Central memory CD8-positive, alpha-beta T cell (primary cell): ENCODE measurements around the gene TDRD1.

ENCODE experiments used
- ATAC-seq: fragments of 150-1000 bp; cut with Tn5 transposase; replicated peaks from 2 replicates; pipeline ENCODE4 v1.10.0; 2022; ENCODE audit warnings: mild to moderate bottlenecking, moderate FRiP score, moderate number of reproducible peaks; ENCODE audit not compliant: poor library complexity, severe bottlenecking; ENCODE audit errors: extremely low read depth
- DNase-seq, 2 donors: peaks; one replicate each; pipeline ENCODE4 v3.0.0; 2021; ENCODE audit warnings: low spot score in 2 of 2
- H3K27ac Mint-ChIP-seq: one replicate; pipeline ENCODE4 v1.8.0; 2022; ENCODE audit warnings: low read depth, mild to moderate bottlenecking, moderate library complexity, mixed read lengths
- H3K27me3 Mint-ChIP-seq: one replicate; pipeline ENCODE4 v1.8.0; 2022; ENCODE audit warnings: mixed read lengths
- H3K36me3 Mint-ChIP-seq: one replicate; pipeline ENCODE4 v1.8.0; 2022; ENCODE audit warnings: mild to moderate bottlenecking, moderate library complexity, mixed read lengths; ENCODE audit not compliant: insufficient read depth
- H3K4me1 Mint-ChIP-seq: one replicate; pipeline ENCODE4 v1.8.0; 2022; ENCODE audit warnings: mixed read lengths
- H3K4me3 Mint-ChIP-seq: one replicate; pipeline ENCODE4 v1.8.0; 2022; ENCODE audit warnings: mild to moderate bottlenecking, moderate library complexity, mixed read lengths
- H3K9me3 Mint-ChIP-seq: one replicate; pipeline ENCODE4 v1.8.0; 2022; ENCODE audit warnings: mixed read lengths

Gene TDRD1

GRCh38 chr10:114278140-114278883 is 99.2 kb downstream of the TDRD1 start:
- Mint-ChIP-seq H3K27me3 (peaks cover 40% of the 10 kb centered on the region), H3K4me1 (no peaks in the 10 kb centered on the region), H3K36me3 (no peaks in the 10 kb centered on the region), H3K4me3 (no peak overlapping the region), H3K9me3 (no peaks in the 10 kb centered on the region), H3K27ac (no peak overlapping the region)
- no peak for ATAC-seq
- DNase-seq = no peak

GRCh38 chr10:114278884-114279191 is 99.7 kb downstream of the TDRD1 start:
- DNase-seq (no peak), ATAC-seq (no peak)
- H3K27ac Mint-ChIP-seq = no peak overlapping the region
- no peak overlapping the region for H3K4me3 Mint-ChIP-seq
- peaks cover 35% of the 10 kb centered on the region for H3K27me3 Mint-ChIP-seq
- no peaks in the 10 kb centered on the region for H3K9me3 Mint-ChIP-seq
- no peaks in the 10 kb centered on the region for H3K4me1 Mint-ChIP-seq
- H3K36me3 Mint-ChIP-seq = no peaks in the 10 kb centered on the region

GRCh38 chr10:114279289-114279688 is 100.1 kb downstream of the TDRD1 start:
- H3K27ac Mint-ChIP-seq = no peak overlapping the region
- H3K9me3 Mint-ChIP-seq = no peaks in the 10 kb centered on the region
- no peak for DNase-seq
- peaks cover 30% of the 10 kb centered on the region for H3K27me3 Mint-ChIP-seq
- no peaks in the 10 kb centered on the region for H3K4me1 Mint-ChIP-seq
- no peaks in the 10 kb centered on the region for H3K36me3 Mint-ChIP-seq
- no peak for ATAC-seq
- H3K4me3 Mint-ChIP-seq = no peak overlapping the region

DNA sequence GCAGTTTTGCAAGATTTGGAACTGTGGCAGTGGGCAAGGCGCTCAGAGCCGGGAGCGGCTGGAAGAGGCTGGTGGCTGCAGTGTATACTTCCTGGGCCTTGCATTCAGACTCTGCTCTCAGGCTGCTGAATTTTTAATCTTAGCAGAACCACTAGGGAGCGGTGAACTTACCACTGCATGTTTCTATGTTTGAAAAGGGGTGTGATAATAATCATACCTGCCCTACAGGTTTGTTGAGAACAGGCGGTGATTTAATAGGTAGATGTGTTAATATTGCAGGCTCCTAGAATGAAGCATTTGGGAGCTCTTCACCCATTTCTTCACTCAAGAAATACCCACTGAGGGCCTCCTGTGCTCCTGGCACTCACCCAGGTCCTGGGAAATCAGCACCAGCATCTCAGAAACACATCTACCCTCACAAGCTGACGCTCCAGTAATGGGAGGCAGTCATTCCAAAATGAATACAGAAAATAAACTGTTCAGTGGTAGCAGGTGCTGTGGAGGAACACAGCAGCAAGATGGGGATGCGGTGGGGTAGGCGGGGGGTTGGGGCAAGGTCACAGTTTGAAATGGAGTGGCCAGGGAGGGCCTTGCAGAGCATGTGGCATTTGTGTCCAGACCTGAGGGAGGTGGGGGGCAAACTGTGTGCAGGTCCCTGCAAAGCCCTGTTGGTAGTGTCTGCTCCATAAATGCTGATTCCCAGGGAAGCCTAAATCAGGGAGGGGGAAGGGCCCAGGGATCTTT is 100.9 kb downstream of the TDRD1 start:
- no peak for DNase-seq
- Mint-ChIP-seq H3K9me3 (no peaks in the 10 kb centered on the region), H3K4me3 (no peak overlapping the region)

GRCh38 chr10:114281006-114281405 is 101.9 kb downstream of the TDRD1 start:
- Mint-ChIP-seq H3K27ac (no peak overlapping the region), H3K36me3 (no peaks in the 10 kb centered on the region)
- no peak for DNase-seq

More for the DNA sequence above, 100.9 kb downstream of the TDRD1 start:
- Mint-ChIP-seq H3K27ac (no peak overlapping the region), H3K27me3 (peaks cover 22% of the 10 kb centered on the region), H3K4me1 (no peaks in the 10 kb centered on the region), H3K36me3 (no peaks in the 10 kb centered on the region)
- no peak for ATAC-seq

GRCh38 chr10:114281461-114281860 is 102.3 kb downstream of the TDRD1 start:
- no peaks in the 10 kb centered on the region for H3K36me3 Mint-ChIP-seq
- H3K4me1 Mint-ChIP-seq = no peaks in the 10 kb centered on the region
- no peak for DNase-seq
- peaks cover 19% of the 10 kb centered on the region for H3K27me3 Mint-ChIP-seq
- no peaks in the 10 kb centered on the region for H3K9me3 Mint-ChIP-seq
- no peak overlapping the region for H3K27ac Mint-ChIP-seq
- no peak for ATAC-seq
- no peak overlapping the region for H3K4me3 Mint-ChIP-seq

More at GRCh38 chr10:114281006-114281405, 101.9 kb downstream of the TDRD1 start:
- Mint-ChIP-seq H3K27me3 (peaks cover 19% of the 10 kb centered on the region), H3K9me3 (no peaks in the 10 kb centered on the region), H3K4me3 (no peak overlapping the region), H3K4me1 (no peaks in the 10 kb centered on the region)
- no peak for ATAC-seq
